CD4-positive, alpha-beta memory T cell (primary cell): ENCODE data around the gene HTR1D. TPM values are rescaled to one million over a fixed set of nuclear protein-coding genes. Genes with fewer than 3 reads are reported as not detected.
"Not testable (repeated sequence)": the region's sequence is repeated elsewhere in the genome, so short reads cannot be mapped to it uniquely, and the experiment has no call there.

Experiments used
- CTCF ChIA-PET: fragments of 350-600 bp; sonication (Branson Sonifier 250); formaldehyde crosslinking; loops from one replicate; lab custom pipeline; 2021; ENCODE audit warnings: inconsistent platforms; ENCODE audit not compliant: partially characterized antibody; lab: Charles Lee
- POLR2A ChIA-PET: fragments of 350-600 bp; sonication (Branson Sonifier 250); formaldehyde crosslinking; loops from one replicate; lab custom pipeline; 2021; ENCODE audit not compliant: partially characterized antibody; lab: Charles Lee
- DNase-seq, 5 donors: peaks; one replicate each; pipeline versions ENCODE4 v3.0.0 to v3.0.0-alpha.2; 2020 to 2022; ENCODE audit warnings: mixed read lengths in 1 of 5
- H3K27ac ChIP-seq: one replicate; pipeline ENCODE4 v1.7.0; 2013; ENCODE audit warnings: low read depth, low read length
- H3K27me3 ChIP-seq: 2 replicates; pipeline ENCODE4 v1.7.0; 2013; ENCODE audit warnings: mild to moderate bottlenecking, low read length, moderate library complexity; ENCODE audit not compliant: insufficient read depth
- H3K36me3 ChIP-seq: 2 replicates; pipeline ENCODE4 v1.7.0; 2013; ENCODE audit warnings: mild to moderate bottlenecking, low read length, moderate library complexity; ENCODE audit not compliant: insufficient read depth
- H3K4me1 ChIP-seq: 2 replicates; pipeline ENCODE4 v1.7.0; 2013; ENCODE audit warnings: mild to moderate bottlenecking, low read length, moderate library complexity; ENCODE audit not compliant: insufficient read depth
- H3K4me3 ChIP-seq, 2 donors: one replicate each; pipeline ENCODE4 v1.7.0; 2013; ENCODE audit warnings: low read length in 2 of 2, mild to moderate bottlenecking in 1 of 2
- H3K9me3 ChIP-seq, 2 donors: one replicate each; pipeline ENCODE4 v1.7.0; 2013; ENCODE audit warnings: low read length in 2 of 2, control low read depth in 1 of 2; ENCODE audit not compliant: control insufficient read depth in 1 of 2
- H3K27ac Mint-ChIP-seq, 7 donors: one replicate each; pipeline ENCODE4 v1.8.0; 2020 to 2021; ENCODE audit warnings: mixed read lengths in 7 of 7, mild to moderate bottlenecking in 6 of 7, inconsistent platforms in 3 of 7, moderate library complexity in 3 of 7
- H3K27me3 Mint-ChIP-seq, 2 donors: one replicate each; pipeline ENCODE4 v1.8.0; 2020 to 2021; ENCODE audit warnings: mixed read lengths in 2 of 2
- H3K36me3 Mint-ChIP-seq, 2 donors: one replicate each; pipeline ENCODE4 v1.8.0; 2020 to 2021; ENCODE audit warnings: mixed read lengths in 2 of 2, inconsistent platforms in 1 of 2, mild to moderate bottlenecking in 1 of 2
- H3K4me1 Mint-ChIP-seq, 4 donors: one replicate each; pipeline ENCODE4 v1.8.0; 2020 to 2021; ENCODE audit warnings: mixed read lengths in 4 of 4, mild to moderate bottlenecking in 1 of 4
- H3K4me3 Mint-ChIP-seq, 8 donors: one replicate each; pipeline ENCODE4 v1.8.0; 2020 to 2021; ENCODE audit warnings: mixed read lengths in 8 of 8, mild to moderate bottlenecking in 7 of 8, moderate library complexity in 6 of 8, inconsistent platforms in 3 of 8
- H3K9me3 Mint-ChIP-seq, 8 donors: one replicate each; pipeline ENCODE4 v1.8.0; 2020 to 2021; ENCODE audit warnings: mixed read lengths in 8 of 8, mild to moderate bottlenecking in 5 of 8, inconsistent platforms in 3 of 8, moderate library complexity in 1 of 8
- intact Hi-C: fragments of 100-400 bp; cut with micrococcal nuclease; formaldehyde crosslinking; loops from one replicate; pipeline ENCODE4 v1.15.1; 2023
- polyA plus RNA-seq, 2 donors: library from polyadenylated mRNA; unstranded; fragments of 300-500 nt; fragmentation: Illumina TruSeq; gene quantifications; one replicate each; pipeline ENCODE4 v1.2.3, GENCODE V29; 2021
- total RNA-seq, 2 experiments: library from RNA; stranded (reverse); gene quantifications; one replicate each; pipeline ENCODE4 v1.2.3, GENCODE V29; 2021

The HTR1D gene
- total and polyA plus RNA-seq, 4 experiments from 2014 or later = not detected

DNA sequence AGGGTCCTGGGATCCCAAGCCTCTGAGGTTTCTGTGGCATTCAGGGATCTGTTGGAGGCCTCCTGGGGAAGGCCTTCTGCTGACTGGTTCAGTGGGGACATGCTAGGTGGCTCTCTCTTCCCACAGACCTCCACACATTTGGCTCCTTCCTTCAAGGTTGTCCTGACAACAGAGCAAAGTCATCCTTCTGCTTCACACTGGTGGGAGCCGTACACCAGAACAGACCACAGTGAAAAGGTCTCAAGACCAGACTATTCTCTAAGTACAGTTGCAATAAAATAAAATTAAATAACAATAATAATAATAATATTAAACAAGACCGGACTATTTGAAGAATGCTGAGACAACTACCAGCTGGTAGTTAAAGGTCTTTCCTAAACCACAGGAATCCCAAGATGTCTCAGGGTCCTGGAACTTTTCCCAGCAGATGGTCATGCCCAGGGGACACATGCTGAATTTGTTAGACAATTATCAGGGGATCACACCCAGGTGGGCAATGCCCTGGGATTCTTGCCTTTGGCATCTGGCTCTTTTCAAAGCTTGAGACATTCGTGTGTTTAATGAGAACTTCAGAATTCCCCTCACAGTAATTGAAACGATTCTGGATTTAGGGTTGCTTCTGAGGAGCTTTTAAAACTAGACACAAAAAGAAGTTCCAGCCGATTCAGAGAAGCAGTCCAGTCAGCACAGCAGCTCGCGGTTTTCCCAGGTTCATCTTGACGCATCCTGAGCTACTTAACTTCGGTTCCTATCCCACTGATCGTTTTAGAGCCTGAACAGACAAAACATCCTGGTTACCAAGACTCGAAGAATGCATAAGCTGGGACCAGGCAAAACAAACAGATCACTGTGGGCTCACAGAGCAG, 22.9 kb downstream of the HTR1D start:
- Histone ChIP-seq H3K27ac (no peak overlapping the region), H3K27me3 (no peaks in the 10 kb centered on the region), H3K9me3 (no peaks in the 10 kb centered on the region), H3K36me3 (no peaks in the 10 kb centered on the region), H3K4me3 (no peak overlapping the region), H3K4me1 (no peaks in the 10 kb centered on the region)
- Mint-ChIP-seq H3K27me3 (peaks cover 9 to 16% of the 10 kb centered on the region in 2 donors), H3K36me3 (no peaks in the 10 kb centered on the region), H3K4me1 (no peaks in the 10 kb centered on the region), H3K9me3 (no peaks in the 10 kb centered on the region), H3K27ac (no peak overlapping the region), H3K4me3 (no peak overlapping the region)
- DNase-seq = no peak
- ChIA-PET CTCF (interaction anchor here (3.1 kb wide), 1 partner anchor 10 kb away, joined by 26 read pairs; no protein-coding TSS in a partner anchor), POLR2A (no interaction called here)
- intact Hi-C loops = no loop called here

DNA sequence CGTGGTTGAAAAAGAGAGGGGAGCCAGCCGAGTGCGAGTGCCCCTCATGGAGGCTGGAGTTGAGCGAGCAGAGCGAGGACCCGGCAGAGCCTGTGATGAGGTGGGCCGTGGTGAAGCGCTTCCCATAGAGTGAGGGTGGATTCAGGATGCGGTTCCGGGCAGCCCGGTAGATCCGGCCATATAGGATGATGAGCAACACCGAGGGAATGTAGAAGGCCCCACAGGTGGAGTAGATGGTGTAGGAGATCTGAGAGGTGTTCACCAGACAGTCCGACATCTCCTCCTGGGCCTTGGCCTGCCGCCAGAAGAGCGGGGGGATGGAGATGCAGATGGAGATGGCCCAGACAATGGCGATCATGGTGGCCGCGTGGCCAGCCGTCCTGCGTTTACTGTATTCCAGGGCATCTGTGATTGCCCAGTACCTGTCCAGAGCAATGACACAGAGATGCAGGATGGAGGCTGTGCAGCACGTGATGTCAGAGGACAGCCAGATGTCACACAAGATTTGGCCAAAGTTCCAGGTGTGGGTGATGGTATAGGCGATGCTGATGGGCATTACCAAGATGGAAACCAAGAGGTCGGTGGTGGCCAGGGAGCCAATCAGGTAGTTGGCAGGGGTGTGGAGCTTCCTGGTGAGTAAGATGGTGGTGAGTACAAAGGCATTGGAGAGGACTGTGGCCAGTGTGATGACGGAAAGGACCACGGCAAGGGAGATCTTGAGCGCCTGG, 23.7 kb downstream of the HTR1D start:
- intact Hi-C loops = no loop called here
- POLR2A ChIA-PET = no interaction called here
- no peaks in the 10 kb centered on the region for H3K9me3 Mint-ChIP-seq

DNA sequence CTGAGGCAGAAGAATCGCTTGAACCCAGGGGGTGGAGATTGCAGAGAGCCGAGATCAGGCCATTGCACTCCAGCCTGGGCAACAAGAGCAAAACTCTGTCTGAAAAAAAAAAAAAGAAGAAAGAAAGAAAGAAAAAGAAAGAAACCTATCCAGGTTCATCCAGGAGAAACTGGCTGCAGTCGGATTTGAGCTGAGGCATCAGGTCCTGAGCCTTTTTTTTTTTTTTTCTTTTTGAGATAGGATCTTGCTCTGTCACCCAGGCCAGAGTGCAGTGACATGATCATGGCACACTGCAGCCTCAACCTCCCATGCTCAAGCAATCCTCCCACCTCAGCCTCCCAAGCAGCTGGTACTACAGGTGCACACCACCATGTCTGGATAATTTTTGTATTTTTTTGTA, 26.1 kb downstream of the HTR1D start:
- intact Hi-C loops = no loop called here
- H3K9me3 ChIP-seq = no peaks in the 10 kb centered on the region
- Mint-ChIP-seq H3K27me3 (peaks cover 9 to 16% of the 10 kb centered on the region in 2 donors), H3K4me1 (no peaks in the 10 kb centered on the region), H3K27ac (no peak overlapping the region), H3K9me3 (no peaks in the 10 kb centered on the region), H3K36me3 (no peaks in the 10 kb centered on the region), H3K4me3 (no peak overlapping the region)
- no peaks in the 10 kb centered on the region for H3K4me1 ChIP-seq
- CTCF ChIA-PET = interaction anchor here (0.7 to 17.5 kb wide), 3 partner anchors 8 to 445 kb away, joined by 3 to 694 read pairs (median 4); no protein-coding TSS in a partner anchor
- H3K36me3 ChIP-seq = no peaks in the 10 kb centered on the region
- no peak for DNase-seq
- H3K27ac ChIP-seq = no peak overlapping the region
- POLR2A ChIA-PET = no interaction called here
- no peak overlapping the region for H3K4me3 ChIP-seq
- H3K27me3 ChIP-seq = no peaks in the 10 kb centered on the region

More for the DNA sequence above, 23.7 kb downstream of the HTR1D start:
- Histone ChIP-seq H3K9me3 (no peaks in the 10 kb centered on the region), H3K27ac (no peak overlapping the region), H3K4me1 (no peaks in the 10 kb centered on the region), H3K36me3 (no peaks in the 10 kb centered on the region), H3K27me3 (no peaks in the 10 kb centered on the region), H3K4me3 (no peak overlapping the region)
- DNase-seq = no peak
- CTCF ChIA-PET = interaction anchor here (1.2 to 17.5 kb wide), 3 partner anchors 9 to 96 kb away, joined by 7 to 694 read pairs (median 26); no protein-coding TSS in a partner anchor
- no peak overlapping the region for H3K4me3 Mint-ChIP-seq
- H3K27ac Mint-ChIP-seq = no peak overlapping the region
- H3K4me1 Mint-ChIP-seq = no peaks in the 10 kb centered on the region
- H3K27me3 Mint-ChIP-seq = peaks cover 9 to 16% of the 10 kb centered on the region in 2 donors
- H3K36me3 Mint-ChIP-seq = no peaks in the 10 kb centered on the region

DNA sequence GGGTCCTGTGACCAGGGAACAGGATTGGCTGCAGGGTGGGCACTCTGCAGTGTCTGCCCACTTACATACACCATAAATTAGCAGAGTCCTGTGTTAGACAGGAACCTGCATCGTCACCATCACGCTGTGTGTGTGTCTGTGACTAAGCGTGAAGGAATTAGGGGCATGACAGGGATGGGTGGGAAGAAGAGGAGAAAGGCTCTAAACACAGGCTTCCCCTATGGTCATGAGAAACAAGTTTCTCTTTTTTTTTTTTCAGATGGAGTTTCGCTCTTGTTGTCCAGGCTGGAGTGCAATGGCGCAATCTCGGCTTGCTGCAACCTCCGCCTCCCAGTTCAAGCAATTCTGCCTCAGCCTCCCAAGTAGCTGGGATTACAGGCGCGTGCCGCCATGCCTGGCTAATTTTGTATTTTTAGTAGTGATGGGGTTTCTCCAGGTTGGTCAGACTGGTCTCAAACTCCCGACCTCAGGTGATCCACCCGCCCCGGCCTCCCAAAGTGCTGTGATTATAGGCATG, 28.3 kb downstream of the HTR1D start:
- CTCF ChIA-PET = interaction anchor here (1.5 to 17.5 kb wide), 2 partner anchors 70 to 91 kb away, joined by 3 to 694 read pairs; no protein-coding TSS in a partner anchor
- H3K36me3 Mint-ChIP-seq, H3K4me1 Mint-ChIP-seq, H3K27ac Mint-ChIP-seq, POLR2A ChIA-PET, H3K9me3 Mint-ChIP-seq, H3K27me3 ChIP-seq, H3K4me3 ChIP-seq, H3K4me1 ChIP-seq, intact Hi-C loops, DNase-seq, H3K27ac ChIP-seq, H3K4me3 Mint-ChIP-seq, H3K9me3 ChIP-seq, H3K36me3 ChIP-seq: not testable (repeated sequence)
- H3K27me3 Mint-ChIP-seq = peaks cover 6 to 12% of the 10 kb centered on the region in 2 donors

DNA sequence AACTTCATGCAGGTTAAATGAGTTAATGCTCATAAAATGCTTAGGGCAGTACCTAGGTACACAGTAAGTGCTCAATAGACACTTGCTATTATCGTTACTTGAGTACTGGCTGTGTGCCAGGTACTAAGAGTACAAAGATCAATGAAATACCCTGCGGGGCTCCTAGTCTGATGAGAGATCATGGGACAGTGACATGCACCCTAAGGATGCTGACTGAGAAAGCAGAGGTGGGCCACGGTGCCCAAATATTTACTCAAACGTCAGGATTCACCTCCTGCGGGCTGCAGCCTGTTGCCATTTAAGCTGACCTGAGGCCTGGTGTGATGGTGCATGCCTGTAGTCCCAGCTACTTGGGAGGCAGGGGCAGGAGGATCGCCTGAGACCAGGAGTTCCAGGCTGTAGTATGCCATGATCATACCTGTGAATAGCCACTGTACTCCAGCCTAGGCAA, 28.8 kb downstream of the HTR1D start:
- Mint-ChIP-seq H3K27me3 (peaks cover 6 to 8% of the 10 kb centered on the region in 2 donors), H3K9me3 (no peaks in the 10 kb centered on the region), H3K4me3 (no peak overlapping the region), H3K4me1 (peaks cover 8 to 14% (median 11%) of the 10 kb centered on the region in 4 donors), H3K36me3 (no peaks in the 10 kb centered on the region), H3K27ac (no peak overlapping the region)
- no peak overlapping the region for H3K27ac ChIP-seq
- DNase-seq = no peak
- POLR2A ChIA-PET = no interaction called here
- H3K9me3 ChIP-seq = no peaks in the 10 kb centered on the region
- no peaks in the 10 kb centered on the region for H3K27me3 ChIP-seq
- intact Hi-C loops = no loop called here
- H3K4me3 ChIP-seq = no peak overlapping the region
- no peaks in the 10 kb centered on the region for H3K36me3 ChIP-seq
- CTCF ChIA-PET = interaction anchor here (1.5 to 17.5 kb wide), 2 partner anchors 69 to 91 kb away, joined by 3 to 694 read pairs; no protein-coding TSS in a partner anchor
- H3K4me1 ChIP-seq = peaks cover 11% of the 10 kb centered on the region

DNA sequence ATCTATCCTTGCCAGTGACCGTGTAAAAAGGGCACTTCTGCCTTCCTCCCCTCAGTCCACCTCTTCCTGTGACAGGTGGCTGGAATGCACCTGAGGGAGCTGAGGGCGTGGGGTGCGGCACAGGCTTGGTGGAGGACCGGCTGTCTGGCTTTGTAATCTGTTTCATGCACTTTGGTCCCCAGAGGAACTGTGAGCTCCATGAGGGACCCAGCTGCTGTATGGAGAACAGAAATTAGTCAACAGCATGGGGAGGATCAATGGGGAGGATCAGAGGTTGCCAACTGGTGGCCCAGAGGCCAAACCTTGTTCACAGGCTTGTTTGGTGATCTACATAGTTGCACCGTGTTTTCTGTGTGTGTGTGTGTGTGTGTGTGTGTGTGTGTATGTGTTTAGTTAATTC, 29.7 kb downstream of the HTR1D start:
- Mint-ChIP-seq H3K27me3 (peaks cover 3 to 5% of the 10 kb centered on the region in 2 donors), H3K4me3 (no peak overlapping the region), H3K9me3 (no peaks in the 10 kb centered on the region), H3K27ac (no peak overlapping the region), H3K4me1 (peaks cover 8 to 18% (median 11%) of the 10 kb centered on the region in 4 donors), H3K36me3 (no peaks in the 10 kb centered on the region)
- DNase-seq = no peak
- CTCF ChIA-PET = interaction anchor here (0.8 to 17.5 kb wide), 4 partner anchors 18 to 90 kb away, joined by 3 to 694 read pairs (median 64); partner anchors contain the start of gene LUZP1
- Histone ChIP-seq H3K4me1 (peaks cover 11% of the 10 kb centered on the region), H3K36me3 (no peaks in the 10 kb centered on the region), H3K4me3 (no peak overlapping the region), H3K27ac (no peak overlapping the region), H3K27me3 (no peaks in the 10 kb centered on the region), H3K9me3 (no peaks in the 10 kb centered on the region)
- POLR2A ChIA-PET = no interaction called here
- intact Hi-C loops = no loop called here
